H1 (cell line): ENCODE data around the gene ZNF518B. TPM values are rescaled to one million over a fixed set of nuclear protein-coding genes. Genes with fewer than 3 reads are reported as not detected.

ENCODE experiments used
- BCL11A ChIP-seq, 2 experiments: IDR thresholded peaks; one replicate each; pipeline ENCODE4 v1.6.1; 2011; ENCODE audit warnings: low read depth in 2 of 2, low read length in 2 of 2, mild to moderate bottlenecking in 2 of 2
- CTBP2 ChIP-seq: IDR thresholded peaks from 2 replicates; pipeline ENCODE4 v1.7.0; 2011; ENCODE audit warnings: borderline replicate concordance, mild to moderate bottlenecking, moderate library complexity, mixed read lengths, low read length; ENCODE audit not compliant: insufficient read depth, insufficient read length
- POLR2A ChIP-seq, 2 experiments: IDR thresholded peaks; 1 replicate in 1 of 2; 2 replicates in 1 of 2; pipeline ENCODE4 v1.6.1; 2011; ENCODE audit warnings: low read depth in 2 of 2, low read length in 2 of 2, mild to moderate bottlenecking in 2 of 2; ENCODE audit errors: control extremely low read depth in 1 of 2
- RFX5 ChIP-seq: IDR thresholded peaks from 2 replicates; pipeline ENCODE4 v1.6.1; 2011; ENCODE audit warnings: low read depth, low read length, improper control_type of control experiment, borderline replicate concordance
- RXRA ChIP-seq: IDR thresholded peaks from 2 replicates; pipeline ENCODE4 v1.6.1; 2011; ENCODE audit warnings: low read depth, mild to moderate bottlenecking, low read length, moderate library complexity; ENCODE audit not compliant: insufficient read depth
- SIN3A ChIP-seq, 2 experiments: IDR thresholded peaks in 1 of 2; conservative IDR thresholded peaks in 1 of 2; 2 replicates each; pipeline ENCODE4 v1.6.1; 2011 to 2012; ENCODE audit warnings: low read length in 2 of 2, improper control_type of control experiment in 1 of 2, low read depth in 1 of 2, mild to moderate bottlenecking in 1 of 2
- SIRT6 ChIP-seq: IDR thresholded peaks from one replicate; pipeline ENCODE4 v1.7.1; 2012; ENCODE audit warnings: low read length, inconsistent platforms
- TAF1 ChIP-seq: IDR thresholded peaks from 2 replicates; pipeline ENCODE4 v1.6.1; 2011; ENCODE audit warnings: mild to moderate bottlenecking, low read depth, low read length
- polyA plus RNA-seq, 7 experiments: library from polyadenylated mRNA; depleted of rRNA in 3 of 7; stranded (reverse) in 5 of 7; unstranded in 2 of 7; fragments of >200 nt in 5 of 7; fragments of 200-250 nt in 2 of 7; gene quantifications; 1 replicate in 5 of 7; 2 replicates in 1 of 7; 4 replicates in 1 of 7; pipeline versions ENCODE4 v1.2.1 to v1.2.3, GENCODE V29; 2011 to 2013; ENCODE audit warnings: missing spikeins in 2 of 7, mixed read lengths in 2 of 7
- total RNA-seq: library from RNA; stranded (reverse); fragmentation: NEBNext Ultra II Directional; extraction: Animal tissue kit (Norgen Biotek cat#: 25700); gene quantifications from 2 replicates; pipeline ENCODE4 v1.2.1, GENCODE V29; 2021
- TF ChIP-seq, protein P1 (sequence below): fragments of 300-600 bp; sonication (generic); IDR thresholded peaks from 2 replicates; pipeline ENCODE4 v1.7.1; 2012; ENCODE audit warnings: low read length, moderate library complexity, mild to moderate bottlenecking, inconsistent platforms; ENCODE audit not compliant: insufficient replicate concordance
- TF ChIP-seq, protein P2 (sequence below): IDR thresholded peaks from 2 replicates; pipeline ENCODE4 v1.6.1; 2012; ENCODE audit warnings: low read length, inconsistent platforms

ZNF518B gene
- total and polyA plus RNA-seq, 2 of the 8 experiments (the other 6 are each of a cell fraction or from before 2014, with no cell fraction given): 2.9 to 9.0 TPM

DNA sequence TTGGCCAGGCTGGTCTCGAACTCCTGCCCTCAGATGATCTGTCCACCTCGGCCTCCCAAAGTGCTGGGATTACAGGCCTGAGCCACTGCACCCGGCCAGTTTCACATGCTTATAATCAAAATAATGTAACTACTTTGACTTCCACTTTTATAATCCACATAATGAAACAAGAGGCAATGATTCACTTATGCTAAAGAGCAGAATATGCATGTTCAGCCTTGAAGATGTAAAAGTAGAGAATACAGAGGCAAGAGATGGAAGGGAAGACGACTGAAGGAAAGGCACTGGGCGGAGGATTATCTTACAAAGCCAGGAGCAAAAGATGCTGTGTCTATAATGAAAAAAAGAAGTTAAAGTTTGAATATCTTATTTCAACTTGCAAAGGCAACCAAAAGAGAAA is 13.3 kb upstream of the ZNF518B start (continued):
- TF ChIP-seq, protein P1, sequence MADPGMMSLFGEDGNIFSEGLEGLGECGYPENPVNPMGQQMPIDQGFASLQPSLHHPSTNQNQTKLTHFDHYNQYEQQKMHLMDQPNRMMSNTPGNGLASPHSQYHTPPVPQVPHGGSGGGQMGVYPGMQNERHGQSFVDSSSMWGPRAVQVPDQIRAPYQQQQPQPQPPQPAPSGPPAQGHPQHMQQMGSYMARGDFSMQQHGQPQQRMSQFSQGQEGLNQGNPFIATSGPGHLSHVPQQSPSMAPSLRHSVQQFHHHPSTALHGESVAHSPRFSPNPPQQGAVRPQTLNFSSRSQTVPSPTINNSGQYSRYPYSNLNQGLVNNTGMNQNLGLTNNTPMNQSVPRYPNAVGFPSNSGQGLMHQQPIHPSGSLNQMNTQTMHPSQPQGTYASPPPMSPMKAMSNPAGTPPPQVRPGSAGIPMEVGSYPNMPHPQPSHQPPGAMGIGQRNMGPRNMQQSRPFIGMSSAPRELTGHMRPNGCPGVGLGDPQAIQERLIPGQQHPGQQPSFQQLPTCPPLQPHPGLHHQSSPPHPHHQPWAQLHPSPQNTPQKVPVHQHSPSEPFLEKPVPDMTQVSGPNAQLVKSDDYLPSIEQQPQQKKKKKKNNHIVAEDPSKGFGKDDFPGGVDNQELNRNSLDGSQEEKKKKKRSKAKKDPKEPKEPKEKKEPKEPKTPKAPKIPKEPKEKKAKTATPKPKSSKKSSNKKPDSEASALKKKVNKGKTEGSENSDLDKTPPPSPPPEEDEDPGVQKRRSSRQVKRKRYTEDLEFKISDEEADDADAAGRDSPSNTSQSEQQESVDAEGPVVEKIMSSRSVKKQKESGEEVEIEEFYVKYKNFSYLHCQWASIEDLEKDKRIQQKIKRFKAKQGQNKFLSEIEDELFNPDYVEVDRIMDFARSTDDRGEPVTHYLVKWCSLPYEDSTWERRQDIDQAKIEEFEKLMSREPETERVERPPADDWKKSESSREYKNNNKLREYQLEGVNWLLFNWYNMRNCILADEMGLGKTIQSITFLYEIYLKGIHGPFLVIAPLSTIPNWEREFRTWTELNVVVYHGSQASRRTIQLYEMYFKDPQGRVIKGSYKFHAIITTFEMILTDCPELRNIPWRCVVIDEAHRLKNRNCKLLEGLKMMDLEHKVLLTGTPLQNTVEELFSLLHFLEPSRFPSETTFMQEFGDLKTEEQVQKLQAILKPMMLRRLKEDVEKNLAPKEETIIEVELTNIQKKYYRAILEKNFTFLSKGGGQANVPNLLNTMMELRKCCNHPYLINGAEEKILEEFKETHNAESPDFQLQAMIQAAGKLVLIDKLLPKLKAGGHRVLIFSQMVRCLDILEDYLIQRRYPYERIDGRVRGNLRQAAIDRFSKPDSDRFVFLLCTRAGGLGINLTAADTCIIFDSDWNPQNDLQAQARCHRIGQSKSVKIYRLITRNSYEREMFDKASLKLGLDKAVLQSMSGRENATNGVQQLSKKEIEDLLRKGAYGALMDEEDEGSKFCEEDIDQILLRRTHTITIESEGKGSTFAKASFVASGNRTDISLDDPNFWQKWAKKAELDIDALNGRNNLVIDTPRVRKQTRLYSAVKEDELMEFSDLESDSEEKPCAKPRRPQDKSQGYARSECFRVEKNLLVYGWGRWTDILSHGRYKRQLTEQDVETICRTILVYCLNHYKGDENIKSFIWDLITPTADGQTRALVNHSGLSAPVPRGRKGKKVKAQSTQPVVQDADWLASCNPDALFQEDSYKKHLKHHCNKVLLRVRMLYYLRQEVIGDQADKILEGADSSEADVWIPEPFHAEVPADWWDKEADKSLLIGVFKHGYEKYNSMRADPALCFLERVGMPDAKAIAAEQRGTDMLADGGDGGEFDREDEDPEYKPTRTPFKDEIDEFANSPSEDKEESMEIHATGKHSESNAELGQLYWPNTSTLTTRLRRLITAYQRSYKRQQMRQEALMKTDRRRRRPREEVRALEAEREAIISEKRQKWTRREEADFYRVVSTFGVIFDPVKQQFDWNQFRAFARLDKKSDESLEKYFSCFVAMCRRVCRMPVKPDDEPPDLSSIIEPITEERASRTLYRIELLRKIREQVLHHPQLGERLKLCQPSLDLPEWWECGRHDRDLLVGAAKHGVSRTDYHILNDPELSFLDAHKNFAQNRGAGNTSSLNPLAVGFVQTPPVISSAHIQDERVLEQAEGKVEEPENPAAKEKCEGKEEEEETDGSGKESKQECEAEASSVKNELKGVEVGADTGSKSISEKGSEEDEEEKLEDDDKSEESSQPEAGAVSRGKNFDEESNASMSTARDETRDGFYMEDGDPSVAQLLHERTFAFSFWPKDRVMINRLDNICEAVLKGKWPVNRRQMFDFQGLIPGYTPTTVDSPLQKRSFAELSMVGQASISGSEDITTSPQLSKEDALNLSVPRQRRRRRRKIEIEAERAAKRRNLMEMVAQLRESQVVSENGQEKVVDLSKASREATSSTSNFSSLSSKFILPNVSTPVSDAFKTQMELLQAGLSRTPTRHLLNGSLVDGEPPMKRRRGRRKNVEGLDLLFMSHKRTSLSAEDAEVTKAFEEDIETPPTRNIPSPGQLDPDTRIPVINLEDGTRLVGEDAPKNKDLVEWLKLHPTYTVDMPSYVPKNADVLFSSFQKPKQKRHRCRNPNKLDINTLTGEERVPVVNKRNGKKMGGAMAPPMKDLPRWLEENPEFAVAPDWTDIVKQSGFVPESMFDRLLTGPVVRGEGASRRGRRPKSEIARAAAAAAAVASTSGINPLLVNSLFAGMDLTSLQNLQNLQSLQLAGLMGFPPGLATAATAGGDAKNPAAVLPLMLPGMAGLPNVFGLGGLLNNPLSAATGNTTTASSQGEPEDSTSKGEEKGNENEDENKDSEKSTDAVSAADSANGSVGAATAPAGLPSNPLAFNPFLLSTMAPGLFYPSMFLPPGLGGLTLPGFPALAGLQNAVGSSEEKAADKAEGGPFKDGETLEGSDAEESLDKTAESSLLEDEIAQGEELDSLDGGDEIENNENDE: no peak
- no peak for TF ChIP-seq RXRA
- TF ChIP-seq SIN3A (conservative IDR thresholded peaks at IDR 0.05 in 1 of 2, IDR thresholded peaks at IDR 0.05 in 1 of 2; ENCODE audit: low read depth in 1 of 2, low read length in 2 of 2): no peak
- no peak for TF ChIP-seq RFX5
- TF ChIP-seq, protein P2, sequence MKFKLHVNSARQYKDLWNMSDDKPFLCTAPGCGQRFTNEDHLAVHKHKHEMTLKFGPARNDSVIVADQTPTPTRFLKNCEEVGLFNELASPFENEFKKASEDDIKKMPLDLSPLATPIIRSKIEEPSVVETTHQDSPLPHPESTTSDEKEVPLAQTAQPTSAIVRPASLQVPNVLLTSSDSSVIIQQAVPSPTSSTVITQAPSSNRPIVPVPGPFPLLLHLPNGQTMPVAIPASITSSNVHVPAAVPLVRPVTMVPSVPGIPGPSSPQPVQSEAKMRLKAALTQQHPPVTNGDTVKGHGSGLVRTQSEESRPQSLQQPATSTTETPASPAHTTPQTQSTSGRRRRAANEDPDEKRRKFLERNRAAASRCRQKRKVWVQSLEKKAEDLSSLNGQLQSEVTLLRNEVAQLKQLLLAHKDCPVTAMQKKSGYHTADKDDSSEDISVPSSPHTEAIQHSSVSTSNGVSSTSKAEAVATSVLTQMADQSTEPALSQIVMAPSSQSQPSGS: no peak
- TF ChIP-seq TAF1: no peak
- no peak for TF ChIP-seq BCL11A (IDR thresholded peaks at IDR 0.05; ENCODE audit: low read depth in 2 of 2, low read length in 2 of 2)
- no peak for TF ChIP-seq CTBP2
- TF ChIP-seq POLR2A (IDR thresholded peaks at IDR 0.05; ENCODE audit: control extremely low read depth in 1 of 2, low read depth in 2 of 2, low read length in 2 of 2): no peak
- no peak for TF ChIP-seq SIRT6
